Keratinocyte (primary cell): ENCODE measurements around the gene HEXIM1. TPM values are rescaled to one million over a fixed set of nuclear protein-coding genes. Genes with fewer than 3 reads are reported as not detected.

ENCODE experiments used
- DNase-seq: peaks from one replicate; pipeline ENCODE4 v3.0.0-alpha.2; 2011; ENCODE audit warnings: low read depth, missing footprints, low spot score
- FAIRE-seq: peaks from 2 replicates; lab custom pipeline; 2011; peaks lifted over from hg19 to GRCh38; lab: Jason Lieb, UNC
- H2AFZ ChIP-seq: 2 replicates; pipeline ENCODE4 v1.6.0; 2012; ENCODE audit warnings: low read length, control low read depth, inconsistent platforms; ENCODE audit not compliant: control insufficient read depth
- H3K27ac ChIP-seq: 2 replicates; pipeline ENCODE4 v1.5.1; 2011; ENCODE audit warnings: low read length; ENCODE audit not compliant: control insufficient read depth, insufficient read depth
- H3K27me3 ChIP-seq: 3 replicates; pipeline ENCODE4 v1.6.0; 2011; ENCODE audit warnings: low read length; ENCODE audit not compliant: control insufficient read depth, insufficient read depth; ENCODE audit errors: extremely low read depth
- H3K36me3 ChIP-seq, 2 experiments: 2 replicates in 1 of 2; 3 replicates in 1 of 2; pipeline ENCODE4 v1.5.1; 2011; ENCODE audit warnings: low read length in 2 of 2, mild to moderate bottlenecking in 1 of 2; ENCODE audit not compliant: control insufficient read depth in 2 of 2, insufficient read depth in 2 of 2; ENCODE audit errors: extremely low read depth in 1 of 2
- H3K4me1 ChIP-seq: 3 replicates; pipeline ENCODE4 v1.5.1; 2011; ENCODE audit warnings: low read length; ENCODE audit not compliant: control insufficient read depth, insufficient read depth; ENCODE audit errors: extremely low read depth
- H3K4me2 ChIP-seq: 3 replicates; pipeline ENCODE4 v1.6.0; 2011; ENCODE audit warnings: low read depth, low read length; ENCODE audit not compliant: control insufficient read depth, insufficient read depth; ENCODE audit errors: extremely low read depth
- H3K4me3 ChIP-seq, 3 experiments: fragments of 200-600 bp in 1 of 3; sonication (generic) in 1 of 3; 2 replicates in 2 of 3; 3 replicates in 1 of 3; pipeline ENCODE4 v1.5.1; 2011 to 2016; ENCODE audit warnings: low read length in 3 of 3, mild to moderate bottlenecking in 3 of 3, control low read depth in 2 of 3, inconsistent platforms in 1 of 3, low read depth in 1 of 3, mixed read lengths in 1 of 3, mixed run types in 1 of 3, moderate library complexity in 1 of 3; ENCODE audit not compliant: control insufficient read depth in 2 of 3, insufficient read depth in 2 of 3; ENCODE audit errors: extremely low read depth in 1 of 3
- H3K79me2 ChIP-seq: 2 replicates; pipeline ENCODE4 v1.6.0; 2012; ENCODE audit warnings: low read length; ENCODE audit not compliant: control insufficient read depth, insufficient read depth
- H3K9ac ChIP-seq: 3 replicates; pipeline ENCODE4 v1.6.0; 2011; ENCODE audit warnings: low read length; ENCODE audit not compliant: control insufficient read depth, insufficient read depth; ENCODE audit errors: extremely low read depth
- H3K9me1 ChIP-seq: 3 replicates; pipeline ENCODE4 v1.6.0; 2011; ENCODE audit warnings: low read length; ENCODE audit not compliant: control insufficient read depth, insufficient read depth; ENCODE audit errors: extremely low read depth
- H3K9me3 ChIP-seq: 2 replicates; pipeline ENCODE4 v1.5.1; 2012; ENCODE audit warnings: low read depth, low read length; ENCODE audit not compliant: control insufficient read depth
- H4K20me1 ChIP-seq: 3 replicates; pipeline ENCODE4 v1.6.0; 2011; ENCODE audit warnings: low read length; ENCODE audit not compliant: control insufficient read depth, insufficient read depth; ENCODE audit errors: extremely low read depth
- EZH2 ChIP-seq: IDR thresholded peaks from one replicate; pipeline ENCODE4 v1.6.1; 2012; ENCODE audit warnings: inconsistent platforms, mild to moderate bottlenecking, low read length, moderate library complexity
- dilution Hi-C: fragments of 300-500 bp; cut with MboI; formaldehyde crosslinking; loops from one replicate; pipeline ENCODE4 v1.7.0; 2020; ENCODE audit warnings: low sequenced_read_pairs; ENCODE audit not compliant: extremely low pct_ligation_motif_present
- polyA plus RNA-seq, 5 experiments: library from polyadenylated mRNA; depleted of rRNA in 3 of 5; stranded (reverse) in 3 of 5; stranded (forward) in 1 of 5; unstranded in 1 of 5; fragments of >200 nt; gene quantifications; 1 replicate in 1 of 5; 2 replicates in 3 of 5; 3 replicates in 1 of 5; pipeline versions ENCODE4 v1.2.1 to v1.2.3, GENCODE V29; 2011 to 2012; ENCODE audit warnings: missing spikeins in 2 of 5, low read depth in 1 of 5, low replicate concordance in 1 of 5
- TF ChIP-seq, protein P1 (sequence below), 3 experiments: IDR thresholded peaks in 1 of 3; conservative IDR thresholded peaks in 1 of 3; optimal IDR thresholded peaks in 1 of 3; 2 replicates in 2 of 3; 3 replicates in 1 of 3; pipeline versions ENCODE3 to v1.5.1; 2011; ENCODE audit warnings: low read length in 3 of 3, mild to moderate bottlenecking in 3 of 3, moderate library complexity in 2 of 3, control low read depth in 1 of 3, inconsistent platforms in 1 of 3; ENCODE audit not compliant: insufficient read depth in 2 of 3; ENCODE audit errors: extremely low read depth in 1 of 3

Gene HEXIM1
- polyA plus RNA-seq, 1 donor (not counting 4 experiments of a cell fraction or from before 2014, with no cell fraction given) = 19.9 TPM

DNA sequence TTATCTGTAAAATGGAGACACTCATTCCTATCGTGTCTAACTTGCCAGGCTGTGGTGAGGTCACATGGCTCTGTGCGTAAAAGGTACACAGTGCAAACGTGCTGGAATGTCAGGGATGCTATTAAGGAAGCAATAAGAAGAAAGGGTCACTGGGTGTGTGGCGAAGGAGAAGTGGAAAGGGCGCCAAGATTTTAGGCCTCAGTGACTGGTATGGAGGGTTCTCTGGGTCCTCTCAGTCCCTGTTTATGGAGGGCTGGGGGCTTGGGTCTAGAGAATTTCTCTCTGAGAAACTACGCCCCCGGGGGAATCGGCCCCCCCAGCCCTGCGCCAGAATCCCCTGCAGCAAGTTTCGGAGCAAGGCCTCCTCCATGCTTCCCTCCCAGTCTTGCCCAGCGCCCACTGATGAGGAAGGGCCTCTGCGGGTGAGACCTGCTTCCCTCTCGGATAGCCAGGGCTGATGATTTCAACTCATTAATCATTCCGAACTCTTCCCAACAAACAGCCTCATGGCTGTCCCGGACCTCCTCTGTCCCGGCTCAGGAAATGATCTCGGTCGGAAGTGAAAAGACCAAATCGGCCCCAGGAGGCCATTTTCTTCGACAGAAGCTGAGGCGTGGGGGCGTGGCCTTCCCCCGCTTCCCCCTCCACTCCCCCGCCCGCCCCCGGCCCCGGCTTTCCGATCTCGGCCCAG is 1.2 kb upstream of the HEXIM1 start:
- peaks cover 35% of the 10 kb centered on the region for H3K79me2 ChIP-seq
- DNase-seq (no peak), FAIRE-seq (no peak)
- dilution Hi-C loops = no loop called here
- peak overlapping the region; percentile 94 for H2AFZ ChIP-seq
- peak overlapping the region; percentile 94 for H3K9ac ChIP-seq
- no peaks in the 10 kb centered on the region for H3K27me3 ChIP-seq
- no peaks in the 10 kb centered on the region for H3K9me3 ChIP-seq
- H4K20me1 ChIP-seq = peaks cover 10% of the 10 kb centered on the region
- TF ChIP-seq, protein P1, sequence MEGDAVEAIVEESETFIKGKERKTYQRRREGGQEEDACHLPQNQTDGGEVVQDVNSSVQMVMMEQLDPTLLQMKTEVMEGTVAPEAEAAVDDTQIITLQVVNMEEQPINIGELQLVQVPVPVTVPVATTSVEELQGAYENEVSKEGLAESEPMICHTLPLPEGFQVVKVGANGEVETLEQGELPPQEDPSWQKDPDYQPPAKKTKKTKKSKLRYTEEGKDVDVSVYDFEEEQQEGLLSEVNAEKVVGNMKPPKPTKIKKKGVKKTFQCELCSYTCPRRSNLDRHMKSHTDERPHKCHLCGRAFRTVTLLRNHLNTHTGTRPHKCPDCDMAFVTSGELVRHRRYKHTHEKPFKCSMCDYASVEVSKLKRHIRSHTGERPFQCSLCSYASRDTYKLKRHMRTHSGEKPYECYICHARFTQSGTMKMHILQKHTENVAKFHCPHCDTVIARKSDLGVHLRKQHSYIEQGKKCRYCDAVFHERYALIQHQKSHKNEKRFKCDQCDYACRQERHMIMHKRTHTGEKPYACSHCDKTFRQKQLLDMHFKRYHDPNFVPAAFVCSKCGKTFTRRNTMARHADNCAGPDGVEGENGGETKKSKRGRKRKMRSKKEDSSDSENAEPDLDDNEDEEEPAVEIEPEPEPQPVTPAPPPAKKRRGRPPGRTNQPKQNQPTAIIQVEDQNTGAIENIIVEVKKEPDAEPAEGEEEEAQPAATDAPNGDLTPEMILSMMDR (optimal IDR thresholded peaks at IDR 0.05 in 1 of 3, IDR thresholded peaks at IDR 0.05 in 1 of 3, conservative IDR thresholded peaks at IDR 0.05 in 1 of 3; ENCODE audit: extremely low read depth in 1 of 3, insufficient read depth in 2 of 3, low read length in 3 of 3) = no peak
- no peak for TF ChIP-seq EZH2
- no peaks in the 10 kb centered on the region for H3K36me3 ChIP-seq
- peaks cover 40% of the 10 kb centered on the region for H3K4me1 ChIP-seq
- peak overlapping the region; percentile 87 for H3K4me2 ChIP-seq
- peak overlapping the region; percentile 50 to 97 (median 76) for H3K4me3 ChIP-seq
- peak overlapping the region; percentile 99 for H3K27ac ChIP-seq
- no peaks in the 10 kb centered on the region for H3K9me1 ChIP-seq

DNA sequence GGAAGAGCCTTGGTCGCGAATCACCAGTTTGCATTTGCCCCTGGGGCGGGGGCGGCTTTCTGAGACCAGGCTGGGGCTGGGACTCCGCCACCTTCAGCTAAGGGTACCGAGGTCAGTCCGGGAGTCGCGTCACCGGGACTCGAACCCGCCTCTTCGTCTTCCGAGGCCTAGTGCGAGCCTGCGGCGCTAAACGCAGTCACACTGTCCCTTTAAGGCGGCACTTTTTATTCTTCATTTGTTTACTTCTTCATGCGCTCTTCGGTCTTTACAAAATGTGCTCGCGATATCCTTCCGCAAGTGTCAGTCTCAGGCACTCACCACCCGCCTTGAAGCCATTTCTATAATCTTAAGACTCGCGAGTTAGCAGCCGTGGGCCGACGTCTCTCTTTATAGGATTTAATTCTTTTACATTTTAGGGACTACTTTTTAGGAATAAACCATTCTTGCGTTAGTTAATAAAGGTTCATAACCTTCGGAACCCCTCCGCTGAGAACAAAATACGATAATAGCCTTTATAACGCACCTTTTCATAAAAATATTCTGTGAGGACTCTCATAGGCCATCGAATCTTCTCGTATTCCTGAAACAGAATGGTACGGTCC is 593 bp upstream of the HEXIM1 start:
- FAIRE-seq = peak; percentile 52
- no peak for DNase-seq
- H2AFZ ChIP-seq = peak overlapping the region; percentile 49
- no peaks in the 10 kb centered on the region for H3K36me3 ChIP-seq
- H4K20me1 ChIP-seq = peaks cover 10% of the 10 kb centered on the region
- peaks cover 40% of the 10 kb centered on the region for H3K4me1 ChIP-seq
- H3K4me2 ChIP-seq = peak overlapping the region; percentile 87
- TF ChIP-seq EZH2 = no peak
- TF ChIP-seq, protein P1 (optimal IDR thresholded peaks at IDR 0.05 in 1 of 3, IDR thresholded peaks at IDR 0.05 in 1 of 3, conservative IDR thresholded peaks at IDR 0.05 in 1 of 3; ENCODE audit: extremely low read depth in 1 of 3, insufficient read depth in 2 of 3, low read length in 3 of 3) = no peak
- H3K9ac ChIP-seq = peak overlapping the region; percentile 94
- dilution Hi-C loops = no loop called here
- no peaks in the 10 kb centered on the region for H3K9me3 ChIP-seq
- no peaks in the 10 kb centered on the region for H3K9me1 ChIP-seq
- H3K27me3 ChIP-seq = no peaks in the 10 kb centered on the region
- peaks cover 35% of the 10 kb centered on the region for H3K79me2 ChIP-seq
- H3K4me3 ChIP-seq = peak overlapping the region; percentile 50 to 97 (median 76)
- peak overlapping the region; percentile 99 for H3K27ac ChIP-seq
